Measurements from ENCODE around the gene KCNN3.

Gene KCNN3

DNA sequence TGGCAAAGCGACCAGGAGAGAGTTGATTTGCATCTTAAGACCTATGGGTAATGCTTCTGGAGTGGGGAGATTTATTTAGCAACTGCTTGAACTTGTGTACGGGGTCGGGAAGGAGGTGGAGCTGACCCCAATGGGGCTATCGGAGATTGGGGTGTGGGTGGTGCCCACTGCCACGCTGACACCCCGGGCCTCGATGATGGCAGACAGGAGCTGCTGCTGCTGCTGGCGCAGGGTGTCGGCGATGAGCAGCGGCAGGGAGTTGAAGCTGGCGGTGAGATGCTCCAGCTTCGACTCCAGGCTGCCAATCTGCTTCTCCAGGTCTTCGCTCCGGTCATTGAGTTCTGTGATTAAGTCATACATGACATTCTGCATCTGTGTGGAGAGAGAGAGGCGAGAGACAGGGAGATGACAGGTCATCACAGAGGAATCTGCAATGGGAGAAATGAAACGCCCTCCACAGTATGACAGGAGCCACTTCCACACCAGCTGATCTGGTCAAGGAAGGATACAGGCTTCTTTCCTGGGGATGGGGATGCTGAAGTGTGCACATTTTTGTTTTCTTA is 162.1 kb downstream of the KCNN3 start:
- TF ChIP-seq, protein P1, sequence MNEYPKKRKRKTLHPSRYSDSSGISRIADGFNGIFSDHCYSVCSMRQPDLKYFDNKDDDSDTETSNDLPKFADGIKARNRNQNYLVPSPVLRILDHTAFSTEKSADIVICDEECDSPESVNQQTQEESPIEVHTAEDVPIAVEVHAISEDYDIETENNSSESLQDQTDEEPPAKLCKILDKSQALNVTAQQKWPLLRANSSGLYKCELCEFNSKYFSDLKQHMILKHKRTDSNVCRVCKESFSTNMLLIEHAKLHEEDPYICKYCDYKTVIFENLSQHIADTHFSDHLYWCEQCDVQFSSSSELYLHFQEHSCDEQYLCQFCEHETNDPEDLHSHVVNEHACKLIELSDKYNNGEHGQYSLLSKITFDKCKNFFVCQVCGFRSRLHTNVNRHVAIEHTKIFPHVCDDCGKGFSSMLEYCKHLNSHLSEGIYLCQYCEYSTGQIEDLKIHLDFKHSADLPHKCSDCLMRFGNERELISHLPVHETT (tag by site-specific recombination; IDR thresholded peaks at IDR 0.05), result no peak
- H3K4me3 ChIP-seq (ENCODE audit: low read depth, low read length), result no peak overlapping the region
- no peaks in the 10 kb centered on the region for H3K4me1 ChIP-seq (ENCODE audit: control insufficient read depth, insufficient read depth, low read length)
- H3K36me3 ChIP-seq (ENCODE audit: control insufficient read depth in 2 of 2, insufficient read depth in 1 of 2, low read length in 2 of 2), result no peaks in the 10 kb centered on the region
- no peaks in the 10 kb centered on the region for H3K9me3 ChIP-seq (ENCODE audit: control insufficient read depth, insufficient read depth, low read depth, low read length)
- ChIA-PET CTCF (interaction anchor here (1.8 kb wide), 1 partner anchor 39 kb away, joined by 5 read pairs; no protein-coding TSS in a partner anchor), POLR2A (interaction anchor here (0.7 kb wide), 1 partner anchor 434 kb away, joined by 3 read pairs; no protein-coding TSS in a partner anchor)
- H3K27ac ChIP-seq (ENCODE audit: extremely low read depth, low read depth, low read length), result no peak overlapping the region

GRCh38 chr1:154706851-154707250 is 163.2 kb downstream of the KCNN3 start:
- Histone ChIP-seq H3K4me1 (ENCODE audit: control insufficient read depth, insufficient read depth, low read length) (no peaks in the 10 kb centered on the region), H3K27ac (ENCODE audit: extremely low read depth, low read depth, low read length) (no peak overlapping the region), H3K4me3 (ENCODE audit: low read depth, low read length) (no peak overlapping the region), H3K36me3 (ENCODE audit: control insufficient read depth in 2 of 2, insufficient read depth in 1 of 2, low read length in 2 of 2) (no peaks in the 10 kb centered on the region), H3K9me3 (ENCODE audit: control insufficient read depth, insufficient read depth, low read depth, low read length) (no peaks in the 10 kb centered on the region)
- ChIA-PET CTCF (interaction anchor here (1.8 kb wide), 1 partner anchor 38 kb away, joined by 5 read pairs; no protein-coding TSS in a partner anchor), POLR2A (no interaction called here)
- TF ChIP-seq KLF8 (tag by site-specific recombination; IDR thresholded peaks at IDR 0.05), result no peak
- TF ChIP-seq ZNF211 (tag by site-specific recombination; IDR thresholded peaks at IDR 0.05; ENCODE audit: low read depth), result no peak
- TF ChIP-seq ZNF510 (tag by site-specific recombination; IDR thresholded peaks at IDR 0.05; ENCODE audit: insufficient replicate concordance), result no peak
- TF ChIP-seq SP2 (tag by site-specific recombination; IDR thresholded peaks at IDR 0.05), result no peak
- TF ChIP-seq ZNF24 (tag by site-specific recombination; IDR thresholded peaks at IDR 0.05), result no peak
- no peak for TF ChIP-seq ZNF19 (tag by site-specific recombination; IDR thresholded peaks at IDR 0.05; ENCODE audit: low read depth)
- no peak for TF ChIP-seq ZNF785 (tag by site-specific recombination; IDR thresholded peaks at IDR 0.05)
- TF ChIP-seq, protein P2, sequence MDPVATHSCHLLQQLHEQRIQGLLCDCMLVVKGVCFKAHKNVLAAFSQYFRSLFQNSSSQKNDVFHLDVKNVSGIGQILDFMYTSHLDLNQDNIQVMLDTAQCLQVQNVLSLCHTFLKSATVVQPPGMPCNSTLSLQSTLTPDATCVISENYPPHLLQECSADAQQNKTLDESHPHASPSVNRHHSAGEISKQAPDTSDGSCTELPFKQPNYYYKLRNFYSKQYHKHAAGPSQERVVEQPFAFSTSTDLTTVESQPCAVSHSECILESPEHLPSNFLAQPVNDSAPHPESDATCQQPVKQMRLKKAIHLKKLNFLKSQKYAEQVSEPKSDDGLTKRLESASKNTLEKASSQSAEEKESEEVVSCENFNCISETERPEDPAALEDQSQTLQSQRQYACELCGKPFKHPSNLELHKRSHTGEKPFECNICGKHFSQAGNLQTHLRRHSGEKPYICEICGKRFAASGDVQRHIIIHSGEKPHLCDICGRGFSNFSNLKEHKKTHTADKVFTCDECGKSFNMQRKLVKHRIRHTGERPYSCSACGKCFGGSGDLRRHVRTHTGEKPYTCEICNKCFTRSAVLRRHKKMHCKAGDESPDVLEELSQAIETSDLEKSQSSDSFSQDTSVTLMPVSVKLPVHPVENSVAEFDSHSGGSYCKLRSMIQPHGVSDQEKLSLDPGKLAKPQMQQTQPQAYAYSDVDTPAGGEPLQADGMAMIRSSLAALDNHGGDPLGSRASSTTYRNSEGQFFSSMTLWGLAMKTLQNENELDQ (tag by site-specific recombination; IDR thresholded peaks at IDR 0.05; ENCODE audit: low read depth), result no peak

DNA sequence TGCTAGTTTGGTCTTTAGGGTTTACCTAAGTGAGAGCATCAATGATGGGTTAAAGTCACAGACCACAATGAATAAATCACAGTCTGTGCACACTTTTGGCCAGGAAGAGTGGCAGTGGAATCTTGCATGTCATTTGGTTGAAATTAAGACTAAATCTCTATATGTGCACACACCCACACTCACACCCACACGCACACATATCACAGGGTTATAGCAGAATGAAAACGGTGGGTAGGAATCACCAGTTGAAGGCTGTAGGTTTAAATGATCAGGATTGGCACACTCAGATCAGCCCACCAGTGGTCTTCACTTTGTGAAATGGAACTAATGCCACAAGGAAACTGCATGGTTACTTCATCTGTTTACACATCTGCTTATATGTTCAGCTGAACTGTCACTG is 164.5 kb downstream of the KCNN3 start:
- CTCF ChIA-PET, result no interaction called here
- TF ChIP-seq ZNF280D (tag by site-specific recombination; IDR thresholded peaks at IDR 0.05) (no peak), EGR2 (tag by site-specific recombination; IDR thresholded peaks at IDR 0.05; ENCODE audit: low read depth) (peak; percentile 56; the same call in 1 of the 2 replicates), ZFHX2 (tag by site-specific recombination; conservative IDR thresholded peaks at IDR 0.05) (peak; percentile 63)
- Histone ChIP-seq H3K4me3 (ENCODE audit: low read depth, low read length) (no peak overlapping the region), H3K36me3 (ENCODE audit: control insufficient read depth in 2 of 2, insufficient read depth in 1 of 2, low read length in 2 of 2) (no peaks in the 10 kb centered on the region), H3K27ac (ENCODE audit: extremely low read depth, low read depth, low read length) (no peak overlapping the region), H3K4me1 (ENCODE audit: control insufficient read depth, insufficient read depth, low read length) (no peaks in the 10 kb centered on the region), H3K9me3 (ENCODE audit: control insufficient read depth, insufficient read depth, low read depth, low read length) (no peaks in the 10 kb centered on the region)
- POLR2A ChIA-PET, result no interaction called here
